NCI-H1105 treated with DMSO at 0.1 percent for 48 hours (cell line): ENCODE results near the gene KLHL35.

Experiments used
- DNase-seq: peaks from one replicate; lab custom pipeline; 2025; lab: John Stamatoyannopoulos, UW

The KLHL35 gene

DNA sequence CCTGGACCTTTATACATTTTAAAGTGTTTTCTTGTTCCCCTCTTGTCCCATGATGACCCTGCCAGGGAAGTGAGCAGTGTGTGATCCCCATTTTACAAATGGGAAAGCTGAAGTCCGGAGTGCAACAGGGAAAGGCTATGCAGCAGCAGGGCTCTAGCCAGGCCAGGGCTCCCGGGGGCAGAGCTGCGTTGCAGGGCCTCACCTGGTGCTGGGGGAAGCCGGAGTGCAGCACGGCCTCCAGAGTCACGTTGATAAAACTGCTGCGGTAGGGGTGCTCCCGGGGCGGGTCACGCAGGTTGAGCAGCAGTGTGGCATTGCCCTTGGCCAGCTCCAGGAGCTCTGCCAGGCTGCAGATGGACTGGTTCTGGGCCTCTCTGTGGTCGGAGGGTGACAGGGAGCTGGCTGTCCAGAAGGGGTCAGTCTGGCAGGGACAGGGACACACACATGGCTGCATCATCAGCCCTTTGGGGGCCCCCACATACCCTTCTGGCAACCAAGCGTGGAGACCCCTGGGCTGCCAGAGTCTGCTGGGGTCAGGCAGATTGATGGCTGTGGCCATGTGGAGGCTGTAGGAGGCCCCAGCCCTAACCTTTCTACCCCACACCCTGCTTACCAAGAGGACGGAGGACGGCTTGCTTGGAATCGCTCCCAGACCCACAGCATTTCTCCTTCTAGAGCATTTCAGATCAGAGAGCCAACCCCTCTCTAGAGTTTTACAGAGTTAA, 9.3 kb upstream of the KLHL35 start:
- no peak for DNase-seq

- DNase-seq, result no peak
Measured at GRCh38 chr11:75441804-75442132, 8.8 kb upstream of the KLHL35 start.

DNA sequence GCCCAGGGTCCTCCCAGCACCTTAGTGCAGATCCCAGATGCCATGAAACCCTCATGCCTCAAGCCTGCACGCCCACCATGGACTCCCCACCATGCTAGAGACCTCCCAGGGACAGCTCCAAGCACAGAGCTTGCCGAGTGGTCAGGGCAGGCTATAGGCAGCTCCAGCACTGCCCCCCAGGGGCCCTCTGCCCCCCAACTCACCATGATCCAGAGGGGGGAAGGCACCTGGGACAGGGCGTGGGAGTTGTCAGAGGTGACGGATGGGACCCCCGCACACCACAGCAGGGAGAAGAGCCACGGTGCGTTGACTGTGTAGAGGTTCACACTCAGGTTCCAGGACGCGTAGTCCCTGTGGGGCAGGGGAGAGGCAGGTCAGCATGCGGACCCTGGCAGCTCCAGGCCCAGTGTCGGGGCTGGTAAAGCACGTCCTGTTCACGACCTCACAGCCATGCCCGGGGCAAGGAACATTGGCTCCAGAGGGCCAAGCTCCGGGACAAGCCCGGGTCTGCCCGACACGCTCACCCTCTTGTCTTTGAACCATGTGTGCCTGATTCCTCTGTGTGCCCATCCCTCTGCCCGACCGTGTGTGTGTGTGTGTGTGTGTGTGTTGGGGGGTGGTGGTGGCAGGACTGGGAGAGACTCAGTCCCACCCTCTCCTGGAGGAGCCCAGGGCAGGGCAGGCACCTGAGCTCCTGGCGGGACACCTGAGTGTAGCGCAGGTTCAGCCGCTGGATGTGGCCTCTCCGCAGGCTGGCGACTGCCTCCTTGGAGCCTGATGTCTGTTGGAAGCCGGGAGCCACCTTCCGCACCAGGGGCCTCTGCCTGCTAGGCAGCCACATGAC, 8.2 kb upstream of the KLHL35 start:
- DNase-seq, result no peak

DNA sequence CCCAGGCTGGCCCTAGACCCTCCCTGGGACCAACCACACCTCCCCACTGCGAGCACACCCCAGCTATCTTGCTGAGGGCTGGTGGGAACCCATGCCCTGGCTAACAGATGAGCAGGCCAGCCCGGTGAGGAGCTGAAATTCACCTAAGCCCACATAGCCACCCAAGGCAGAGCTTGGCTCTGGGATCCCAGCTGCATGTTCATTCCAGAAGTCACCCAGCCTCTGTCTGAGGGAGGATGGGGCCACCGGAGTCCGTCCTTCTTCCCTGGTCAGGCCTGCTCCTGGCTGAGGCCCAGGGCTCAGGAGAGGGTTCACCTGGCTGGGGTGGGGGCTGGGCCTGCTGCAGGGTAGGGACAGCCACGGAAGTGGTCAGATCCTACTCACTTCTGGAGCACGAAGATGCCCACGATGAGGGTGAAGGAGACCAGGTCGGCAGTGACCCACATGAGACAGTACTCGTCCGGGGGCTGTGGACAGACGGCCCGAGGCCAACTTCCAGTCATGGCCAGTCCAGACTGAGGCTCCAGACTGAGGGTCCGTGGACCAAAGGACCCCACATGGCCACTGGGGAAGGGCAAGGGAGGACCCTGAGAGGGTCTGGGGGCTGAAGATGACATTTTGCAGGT, 6.6 kb upstream of the KLHL35 start:
- DNase-seq, result no peak

GRCh38 chr11:75439026-75439425, 6.0 kb upstream of the KLHL35 start:
- no peak for DNase-seq

GRCh38 chr11:75437966-75438659, 5.1 kb upstream of the KLHL35 start:
- DNase-seq, result no peak

DNA sequence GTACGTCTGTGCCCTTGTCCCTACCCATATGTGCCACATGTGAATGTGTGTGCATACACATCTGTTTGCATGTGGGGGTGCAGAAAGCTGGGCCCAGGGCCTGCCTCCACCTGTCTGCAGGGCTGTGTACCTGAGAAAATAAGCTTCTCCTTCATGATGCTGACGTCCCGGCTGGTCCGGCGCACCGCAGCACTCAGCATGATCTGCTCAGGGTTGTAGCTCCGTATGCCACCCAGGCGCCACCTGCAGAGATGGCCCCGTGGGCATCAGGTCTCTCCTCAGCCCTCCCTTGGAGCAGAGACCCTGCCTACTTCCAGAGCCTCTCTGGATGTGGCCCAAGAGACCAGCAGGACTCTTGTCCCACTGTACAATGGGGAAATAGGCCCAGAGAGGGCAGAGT, 3.8 kb upstream of the KLHL35 start:
- DNase-seq, result no peak

GRCh38 chr11:75435571-75435925, 2.5 kb upstream of the KLHL35 start:
- no peak for DNase-seq

- no peak for DNase-seq
Measured at GRCh38 chr11:75434886-75435570, 2.0 kb upstream of the KLHL35 start.

- DNase-seq, result no peak
Measured at GRCh38 chr11:75434051-75434450, 1.0 kb upstream of the KLHL35 start.

GRCh38 chr11:75433443-75433842, 440 bp upstream of the KLHL35 start:
- no peak for DNase-seq

GRCh38 chr11:75431533-75432525, 1.2 kb downstream of the KLHL35 start:
- DNase-seq, result no peak

DNA sequence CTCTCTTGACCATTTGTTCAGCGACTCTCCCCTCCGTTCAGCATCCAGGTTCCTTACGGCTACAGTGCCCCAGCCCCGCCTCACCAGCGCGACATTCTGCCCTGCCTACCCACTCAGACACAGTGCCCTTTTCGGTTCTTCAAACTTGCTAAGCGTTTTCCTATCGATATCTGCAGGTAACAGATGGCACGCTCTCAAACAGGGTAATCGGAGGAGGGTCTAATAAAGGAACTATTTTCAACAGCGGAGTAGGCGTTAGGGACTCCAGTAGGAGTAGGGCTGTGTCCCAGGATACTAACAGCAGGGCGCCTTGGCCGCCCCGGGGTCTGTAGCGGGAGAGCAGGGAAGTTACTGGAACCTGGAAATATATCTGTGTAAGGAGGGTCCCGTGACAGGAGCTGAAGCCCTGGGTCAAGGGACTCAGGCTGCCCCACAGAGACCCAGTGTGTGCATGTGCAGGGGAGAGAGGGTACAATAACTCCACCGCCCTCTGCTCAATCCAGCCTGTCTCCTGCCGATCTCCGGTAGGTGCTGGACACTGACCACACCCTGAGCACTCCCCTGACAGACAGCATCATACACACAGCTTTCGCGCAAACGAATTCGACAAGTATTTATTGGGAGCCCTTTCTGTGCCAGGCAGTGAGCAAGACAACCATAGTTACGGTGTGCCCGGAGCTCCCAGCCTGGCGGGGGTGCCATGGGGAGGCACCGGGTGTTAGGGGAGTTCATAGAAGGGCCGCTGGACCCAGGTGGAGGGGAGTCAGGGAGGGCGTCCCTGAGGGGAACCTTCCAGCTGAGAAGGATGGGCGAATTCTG, 2.1 kb downstream of the KLHL35 start:
- DNase-seq, result no peak

GRCh38 chr11:75429902-75430713, 2.9 kb downstream of the KLHL35 start:
- peak; percentile 50 for DNase-seq

- no peak for DNase-seq
Measured at GRCh38 chr11:75429641-75429901, 3.4 kb downstream of the KLHL35 start.

- DNase-seq, result no peak
Measured at GRCh38 chr11:75428989-75429640, 3.9 kb downstream of the KLHL35 start.

DNA sequence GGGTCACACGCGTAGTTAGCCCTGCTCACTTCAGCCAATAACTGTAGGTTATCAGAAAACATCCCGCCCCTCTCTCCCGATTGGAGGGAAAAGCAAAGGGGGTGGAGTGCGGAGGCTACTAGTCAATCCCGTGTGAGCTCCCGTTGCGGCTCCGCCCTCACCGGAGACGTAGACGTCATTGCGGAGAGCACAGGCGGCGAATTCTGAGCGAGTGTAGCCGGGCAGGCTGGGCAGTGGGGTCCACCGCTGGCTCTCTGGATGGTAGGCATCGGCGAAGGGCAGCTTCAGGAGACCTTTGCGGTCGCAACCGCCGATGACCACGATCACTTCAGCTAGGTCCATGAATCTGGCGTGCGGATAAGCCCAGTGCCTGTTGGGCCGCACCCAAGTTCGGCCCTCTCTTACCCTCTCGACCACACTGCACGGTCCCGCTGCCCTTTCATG, 4.7 kb downstream of the KLHL35 start:
- no peak for DNase-seq

DNA sequence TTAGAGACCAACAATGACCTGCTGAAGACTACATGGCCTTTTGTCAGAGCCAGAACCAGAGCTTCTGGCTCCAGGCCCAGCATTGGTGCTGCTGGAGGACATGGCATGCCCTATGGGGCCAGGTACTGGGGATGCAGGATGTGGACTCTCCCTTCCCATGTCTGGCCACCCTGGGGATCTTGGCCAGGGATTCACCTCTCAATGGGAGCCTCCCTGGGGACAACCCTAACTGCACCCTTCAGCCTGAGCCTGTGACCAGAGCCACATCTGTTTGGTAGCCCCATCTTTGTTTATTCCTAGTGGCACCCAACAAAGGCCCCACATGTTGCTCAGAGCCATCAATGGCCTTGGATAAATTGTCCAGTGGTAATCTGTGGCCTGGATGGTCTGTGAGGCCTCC, 5.8 kb downstream of the KLHL35 start:
- no peak for DNase-seq

DNA sequence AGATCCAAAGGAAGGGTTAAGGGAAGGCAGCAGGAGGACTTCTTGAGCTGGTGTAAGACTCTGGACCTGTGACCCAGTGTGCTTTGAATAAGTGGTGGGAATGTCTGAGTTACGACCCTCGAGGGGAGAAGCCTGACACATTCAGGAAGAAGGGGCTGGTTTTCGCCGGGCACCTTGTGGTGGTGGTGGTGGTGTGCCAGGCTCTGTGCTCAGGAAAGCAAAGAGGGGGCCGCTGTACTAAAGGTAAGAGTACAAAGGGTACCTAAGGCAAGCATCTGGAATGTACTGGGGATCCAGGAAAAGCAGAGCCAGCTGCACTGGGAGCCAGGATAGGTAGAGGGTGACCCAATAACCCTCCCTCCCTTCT, 6.3 kb downstream of the KLHL35 start:
- DNase-seq, result no peak
